Karpas-422 (cell line): Measurements from ENCODE around the gene RBPJ. TPM values are rescaled to one million over a fixed set of nuclear protein-coding genes. Genes with fewer than 3 reads are reported as not detected.

Experiments used
- DNase-seq: peaks from one replicate; pipeline ENCODE4 v3.0.0-alpha.2; 2015
- H2AFZ ChIP-seq: fragments of 200-600 bp; sonication (generic); 2 replicates; pipeline ENCODE4 v1.6.1; 2014; ENCODE audit warnings: antibody characterized with exemption, low read length, mixed read lengths
- H3K27ac ChIP-seq: fragments of 200-600 bp; sonication (generic); 2 replicates; pipeline ENCODE4 v1.5.1; 2014; ENCODE audit warnings: mild to moderate bottlenecking, low read length, moderate library complexity
- H3K27me3 ChIP-seq: fragments of 200-600 bp; sonication (generic); 2 replicates; pipeline ENCODE4 v1.6.1; 2014; ENCODE audit warnings: low read length, mixed read lengths
- H3K36me3 ChIP-seq: fragments of 200-600 bp; sonication (generic); 2 replicates; pipeline ENCODE4 v1.6.1; 2014; ENCODE audit warnings: low read length, mixed read lengths; ENCODE audit not compliant: insufficient read depth
- H3K4me1 ChIP-seq: fragments of 200-600 bp; sonication (generic); 2 replicates; pipeline ENCODE4 v1.6.1; 2014; ENCODE audit warnings: mild to moderate bottlenecking, low read length, mixed read lengths
- H3K4me2 ChIP-seq: fragments of 200-600 bp; sonication (generic); 2 replicates; pipeline ENCODE4 v1.6.1; 2014; ENCODE audit warnings: low read length, low read depth, mild to moderate bottlenecking; ENCODE audit not compliant: poor library complexity, severe bottlenecking
- H3K4me3 ChIP-seq: fragments of 200-600 bp; sonication (generic); 2 replicates; pipeline ENCODE4 v1.5.1; 2014; ENCODE audit warnings: mild to moderate bottlenecking, antibody characterized with exemption, low read length, mixed read lengths
- H3K79me2 ChIP-seq: fragments of 200-600 bp; sonication (generic); 2 replicates; pipeline ENCODE4 v1.6.1; 2014; ENCODE audit warnings: mild to moderate bottlenecking, low read length, mixed read lengths
- H3K9ac ChIP-seq: fragments of 200-600 bp; sonication (generic); 2 replicates; pipeline ENCODE4 v1.6.0; 2014; ENCODE audit warnings: low read length
- H3K9me2 ChIP-seq: fragments of 200-600 bp; sonication (generic), shearing (Covaris generic); replicated peaks from 2 replicates; pipeline ENCODE4 v1.6.0; 2014; ENCODE audit warnings: mild to moderate bottlenecking, low read length, moderate library complexity; ENCODE audit not compliant: insufficient read depth
- H3K9me3 ChIP-seq: fragments of 300-700, 200-600 bp; sonication (generic); 2 replicates; pipeline ENCODE4 v1.6.1; 2014; ENCODE audit warnings: low read length, mixed read lengths
- H4K20me1 ChIP-seq: fragments of 200-600 bp; sonication (generic); 2 replicates; pipeline ENCODE4 v1.6.1; 2014; ENCODE audit warnings: mild to moderate bottlenecking, antibody characterized with exemption, low read length, low read depth; ENCODE audit not compliant: insufficient read depth
- total RNA-seq: library from RNA; depleted of rRNA; stranded (reverse); fragments of >200 nt; shearing (Covaris generic); gene quantifications from 2 replicates; pipeline ENCODE4 v1.2.3, GENCODE V29; 2014; ENCODE audit warnings: low replicate concordance

The RBPJ gene
- total RNA-seq, 1 experiment from 2014 or later, result 36.8 TPM

- Histone ChIP-seq H3K4me3 (no peak overlapping the region), H3K27ac (no peak overlapping the region), H4K20me1 (no peaks in the 10 kb centered on the region), H3K9ac (no peak overlapping the region), H3K9me3 (no peaks in the 10 kb centered on the region), H3K27me3 (no peaks in the 10 kb centered on the region), H3K36me3 (no peaks in the 10 kb centered on the region), H3K4me1 (peaks cover 16% of the 10 kb centered on the region), H3K4me2 (no peak overlapping the region), H2AFZ (no peak overlapping the region), H3K79me2 (peaks cover 1% of the 10 kb centered on the region; the same call in 1 of the 2 replicates), H3K9me2 (no peaks in the 10 kb centered on the region)
- no peak for DNase-seq
Measured at GRCh38 chr4:26413582-26413981, 92.8 kb downstream of the RBPJ start.

- Histone ChIP-seq H3K4me2 (no peak overlapping the region), H3K9me2 (no peaks in the 10 kb centered on the region), H3K4me3 (no peak overlapping the region), H3K27ac (no peak overlapping the region), H3K9ac (no peak overlapping the region), H3K27me3 (no peaks in the 10 kb centered on the region), H3K9me3 (no peaks in the 10 kb centered on the region), H2AFZ (no peak overlapping the region), H3K4me1 (peaks cover 5% of the 10 kb centered on the region), H3K36me3 (no peaks in the 10 kb centered on the region), H4K20me1 (no peaks in the 10 kb centered on the region), H3K79me2 (peaks cover 6% of the 10 kb centered on the region; the same call in 1 of the 2 replicates)
- no peak for DNase-seq
Measured at GRCh38 chr4:26418107-26418506, 97.3 kb downstream of the RBPJ start.

GRCh38 chr4:26418850-26419249, 98.0 kb downstream of the RBPJ start:
- Histone ChIP-seq H3K9me3 (no peaks in the 10 kb centered on the region), H3K4me2 (no peak overlapping the region), H3K36me3 (peaks cover under 1% of the 10 kb centered on the region; the same call in 1 of the 2 replicates)

GRCh38 chr4:26420438-26420837, 99.6 kb downstream of the RBPJ start:
- Histone ChIP-seq H3K36me3 (peaks cover 5% of the 10 kb centered on the region; the same call in 1 of the 2 replicates), H3K4me1 (no peaks in the 10 kb centered on the region), H3K79me2 (peaks cover 6% of the 10 kb centered on the region; the same call in 1 of the 2 replicates), H3K9ac (no peak overlapping the region), H3K27me3 (no peaks in the 10 kb centered on the region), H3K4me3 (no peak overlapping the region), H3K9me2 (no peaks in the 10 kb centered on the region), H3K4me2 (no peak overlapping the region), H4K20me1 (no peaks in the 10 kb centered on the region), H3K9me3 (no peaks in the 10 kb centered on the region), H3K27ac (no peak overlapping the region), H2AFZ (no peak overlapping the region)
- no peak for DNase-seq

More at GRCh38 chr4:26418850-26419249, 98.0 kb downstream of the RBPJ start:
- H2AFZ ChIP-seq, result no peak overlapping the region
- no peak overlapping the region for H3K4me3 ChIP-seq
- H3K4me1 ChIP-seq, result peaks cover 5% of the 10 kb centered on the region
- no peak overlapping the region for H3K27ac ChIP-seq
- H3K79me2 ChIP-seq, result peaks cover 6% of the 10 kb centered on the region; the same call in 1 of the 2 replicates
- no peaks in the 10 kb centered on the region for H3K27me3 ChIP-seq
- no peak for DNase-seq
- H3K9me2 ChIP-seq, result no peaks in the 10 kb centered on the region
- H3K9ac ChIP-seq, result no peak overlapping the region
- H4K20me1 ChIP-seq, result no peaks in the 10 kb centered on the region

- Histone ChIP-seq H3K4me3 (no peak overlapping the region), H3K4me2 (no peak overlapping the region), H3K9me3 (no peaks in the 10 kb centered on the region), H3K27ac (no peak overlapping the region), H3K9me2 (no peaks in the 10 kb centered on the region), H3K27me3 (no peaks in the 10 kb centered on the region), H3K79me2 (peaks cover 6% of the 10 kb centered on the region; the same call in 1 of the 2 replicates), H3K4me1 (no peaks in the 10 kb centered on the region), H4K20me1 (no peaks in the 10 kb centered on the region), H3K36me3 (peaks cover 5% of the 10 kb centered on the region; the same call in 1 of the 2 replicates), H2AFZ (no peak overlapping the region), H3K9ac (no peak overlapping the region)
- DNase-seq, result no peak
Measured at GRCh38 chr4:26420913-26421312, 100.1 kb downstream of the RBPJ start.

GRCh38 chr4:26424153-26424552, 103.3 kb downstream of the RBPJ start:
- Histone ChIP-seq H3K4me3 (no peak overlapping the region), H3K27ac (no peak overlapping the region), H3K4me2 (no peak overlapping the region), H3K9ac (no peak overlapping the region), H3K9me2 (no peaks in the 10 kb centered on the region), H3K79me2 (no peaks in the 10 kb centered on the region), H4K20me1 (no peaks in the 10 kb centered on the region), H3K27me3 (no peaks in the 10 kb centered on the region), H2AFZ (no peak overlapping the region), H3K36me3 (peaks cover 5% of the 10 kb centered on the region; the same call in 1 of the 2 replicates), H3K4me1 (no peaks in the 10 kb centered on the region), H3K9me3 (no peaks in the 10 kb centered on the region)
- no peak for DNase-seq

GRCh38 chr4:26424838-26425237, 104.0 kb downstream of the RBPJ start:
- no peak overlapping the region for H2AFZ ChIP-seq
- no peaks in the 10 kb centered on the region for H3K4me1 ChIP-seq
- H3K27me3 ChIP-seq, result no peaks in the 10 kb centered on the region
- peaks cover 5% of the 10 kb centered on the region; the same call in 1 of the 2 replicates for H3K36me3 ChIP-seq
- no peaks in the 10 kb centered on the region for H3K9me3 ChIP-seq
- H3K4me3 ChIP-seq, result no peak overlapping the region
- no peak overlapping the region for H3K27ac ChIP-seq
- H3K4me2 ChIP-seq, result no peak overlapping the region
- no peaks in the 10 kb centered on the region for H3K9me2 ChIP-seq
- H3K79me2 ChIP-seq, result no peaks in the 10 kb centered on the region
- H3K9ac ChIP-seq, result no peak overlapping the region
- DNase-seq, result no peak
- H4K20me1 ChIP-seq, result no peaks in the 10 kb centered on the region

GRCh38 chr4:26425953-26426352, 105.1 kb downstream of the RBPJ start:
- Histone ChIP-seq H3K4me2 (no peak overlapping the region), H3K4me1 (no peaks in the 10 kb centered on the region), H3K27ac (no peak overlapping the region), H3K36me3 (peaks cover 5% of the 10 kb centered on the region; the same call in 1 of the 2 replicates), H3K79me2 (no peaks in the 10 kb centered on the region), H2AFZ (no peak overlapping the region), H3K9me3 (no peaks in the 10 kb centered on the region), H3K9me2 (no peaks in the 10 kb centered on the region), H4K20me1 (no peaks in the 10 kb centered on the region), H3K4me3 (no peak overlapping the region), H3K27me3 (no peaks in the 10 kb centered on the region), H3K9ac (no peak overlapping the region)
- DNase-seq, result no peak
